Osteoblast (primary cell): Measurements from ENCODE around the gene PTPRD. TPM values are rescaled to one million over a fixed set of nuclear protein-coding genes. Genes with fewer than 3 reads are reported as not detected.

Experiments used
- DNase-seq: peaks from one replicate; pipeline ENCODE4 v3.0.0; 2011; ENCODE audit warnings: low spot score, mixed read lengths; ENCODE audit not compliant: insufficient read length; ENCODE audit errors: missing footprints
- H2AFZ ChIP-seq: 2 replicates; pipeline ENCODE4 v1.6.0; 2011; ENCODE audit warnings: mild to moderate bottlenecking, low read length
- H3K27ac ChIP-seq: 2 replicates; pipeline ENCODE4 v1.5.1; 2011; ENCODE audit warnings: mild to moderate bottlenecking, low read depth, low read length, moderate library complexity
- H3K27me3 ChIP-seq: 2 replicates; pipeline ENCODE4 v1.6.0; 2012; ENCODE audit warnings: mild to moderate bottlenecking, control low read depth, inconsistent platforms, low read length, moderate library complexity; ENCODE audit not compliant: insufficient read depth
- H3K36me3 ChIP-seq: 2 replicates; pipeline ENCODE4 v1.5.1; 2011; ENCODE audit warnings: mild to moderate bottlenecking, low read length, control low read depth, moderate library complexity; ENCODE audit not compliant: insufficient read depth
- H3K4me1 ChIP-seq: 2 replicates; pipeline ENCODE4 v1.5.1; 2011; ENCODE audit warnings: mild to moderate bottlenecking, low read length, control low read depth, moderate library complexity; ENCODE audit not compliant: insufficient read depth
- H3K4me2 ChIP-seq: 2 replicates; pipeline ENCODE4 v1.6.0; 2011; ENCODE audit warnings: mild to moderate bottlenecking, low read length; ENCODE audit not compliant: insufficient read depth
- H3K4me3 ChIP-seq: fragments of 200-600 bp; sonication (generic); 3 replicates; pipeline ENCODE4 v1.5.1; 2012; ENCODE audit warnings: mild to moderate bottlenecking, low read length, inconsistent platforms; ENCODE audit not compliant: insufficient read depth
- H3K79me2 ChIP-seq: 2 replicates; pipeline ENCODE4 v1.6.0; 2012; ENCODE audit warnings: mild to moderate bottlenecking, low read length, control low read depth, inconsistent platforms; ENCODE audit not compliant: insufficient read depth
- H3K9me3 ChIP-seq: 2 replicates; pipeline ENCODE4 v1.5.1; 2011; ENCODE audit warnings: low read depth, low read length, control low read depth
- H4K20me1 ChIP-seq: 2 replicates; pipeline ENCODE4 v1.6.0; 2012; ENCODE audit warnings: mild to moderate bottlenecking, low read length, control low read depth; ENCODE audit not compliant: insufficient read depth
- CTCF ChIP-seq: IDR thresholded peaks from 2 replicates; pipeline ENCODE4 v1.5.1; 2011; ENCODE audit warnings: mild to moderate bottlenecking, low read depth, low read length, moderate library complexity; ENCODE audit errors: extremely low read depth
- total RNA-seq: library from RNA; depleted of rRNA; stranded (reverse); fragments of >200 nt; gene quantifications from 2 replicates; pipeline ENCODE4 v1.2.3, GENCODE V29; 2012

Gene PTPRD
- total RNA-seq, 1 donor = 23.9 TPM

- H3K36me3 ChIP-seq = no peaks in the 10 kb centered on the region
- H2AFZ ChIP-seq = no peak overlapping the region
- H3K4me3 ChIP-seq = no peak overlapping the region
- no peak overlapping the region for H3K27ac ChIP-seq
- no peak for DNase-seq
- TF ChIP-seq CTCF = no peak
- H3K27me3 ChIP-seq = no peaks in the 10 kb centered on the region
- H3K4me2 ChIP-seq = no peak overlapping the region
- no peaks in the 10 kb centered on the region for H3K79me2 ChIP-seq
- H3K9me3 ChIP-seq = peaks cover 2% of the 10 kb centered on the region
- no peaks in the 10 kb centered on the region for H3K4me1 ChIP-seq
- H4K20me1 ChIP-seq = no peaks in the 10 kb centered on the region
Measured at GRCh38 chr9:10282084-10282483, 330.7 kb downstream of the PTPRD start.

GRCh38 chr9:10274988-10275387 is 337.8 kb downstream of the PTPRD start:
- H2AFZ ChIP-seq = no peak overlapping the region
- H3K27me3 ChIP-seq = no peaks in the 10 kb centered on the region
- TF ChIP-seq CTCF = no peak
- DNase-seq = no peak
- H3K4me1 ChIP-seq = no peaks in the 10 kb centered on the region
- no peaks in the 10 kb centered on the region for H4K20me1 ChIP-seq
- no peaks in the 10 kb centered on the region for H3K9me3 ChIP-seq
- H3K36me3 ChIP-seq = no peaks in the 10 kb centered on the region
- H3K27ac ChIP-seq = no peak overlapping the region
- no peaks in the 10 kb centered on the region for H3K79me2 ChIP-seq
- no peak overlapping the region for H3K4me2 ChIP-seq
- H3K4me3 ChIP-seq = no peak overlapping the region

GRCh38 chr9:10274175-10274574 is 338.6 kb downstream of the PTPRD start:
- H2AFZ ChIP-seq = no peak overlapping the region
- no peaks in the 10 kb centered on the region for H3K27me3 ChIP-seq
- no peak overlapping the region for H3K4me3 ChIP-seq
- no peaks in the 10 kb centered on the region for H3K79me2 ChIP-seq
- H3K4me1 ChIP-seq = no peaks in the 10 kb centered on the region
- no peak for DNase-seq
- TF ChIP-seq CTCF = no peak
- H3K27ac ChIP-seq = no peak overlapping the region
- H3K9me3 ChIP-seq = no peaks in the 10 kb centered on the region
- no peak overlapping the region for H3K4me2 ChIP-seq
- no peaks in the 10 kb centered on the region for H4K20me1 ChIP-seq
- no peaks in the 10 kb centered on the region for H3K36me3 ChIP-seq

GRCh38 chr9:10272830-10273229 is 340.0 kb downstream of the PTPRD start:
- no peaks in the 10 kb centered on the region for H3K27me3 ChIP-seq
- DNase-seq = no peak
- H3K27ac ChIP-seq = no peak overlapping the region
- H3K9me3 ChIP-seq = no peaks in the 10 kb centered on the region
- no peak for TF ChIP-seq CTCF
- H3K4me1 ChIP-seq = no peaks in the 10 kb centered on the region
- H3K79me2 ChIP-seq = no peaks in the 10 kb centered on the region
- H3K4me2 ChIP-seq = no peak overlapping the region
- H3K36me3 ChIP-seq = no peaks in the 10 kb centered on the region
- no peaks in the 10 kb centered on the region for H4K20me1 ChIP-seq
- H3K4me3 ChIP-seq = no peak overlapping the region
- no peak overlapping the region for H2AFZ ChIP-seq
